Measurements from ENCODE around the gene ITGB4. TPM values are rescaled to one million over a fixed set of nuclear protein-coding genes. Genes with fewer than 3 reads are reported as not detected.
A peak's percentile ranks its signal among the peaks of the same experiment; 100 is the strongest.

The ITGB4 gene
- total and polyA plus RNA-seq, 2 of the 13 experiments (the other 11 are each of a cell fraction or from before 2014, with no cell fraction given), result 6.9 to 14.5 TPM

- TF ChIP-seq HMGXB3 (CRISPR knock-in tag; IDR thresholded peaks at IDR 0.05; ENCODE audit: borderline replicate concordance), result peak; percentile 60; the same call in 1 of the 2 replicates
- no peak for TF ChIP-seq ZNF337 (CRISPR knock-in tag; IDR thresholded peaks at IDR 0.05; ENCODE audit: borderline replicate concordance, low read depth)
- peak; percentile 42; the same call in 2 of the 3 replicates for TF ChIP-seq MXI1 (IDR thresholded peaks at IDR 0.05; ENCODE audit: borderline replicate concordance, low read depth, low read length)
- no peak for TF ChIP-seq ZNF784 (CRISPR knock-in tag; IDR thresholded peaks at IDR 0.05; ENCODE audit: borderline replicate concordance)
- no peak for TF ChIP-seq GPBP1L1 (CRISPR knock-in tag; IDR thresholded peaks at IDR 0.05)
- TF ChIP-seq ZNF572 (CRISPR knock-in tag; IDR thresholded peaks at IDR 0.05), result no peak
- no peak for TF ChIP-seq KLF9 (CRISPR knock-in tag; IDR thresholded peaks at IDR 0.05; ENCODE audit: low read depth)
- peak; percentile 98 for TF ChIP-seq TFAP4 (IDR thresholded peaks at IDR 0.05; ENCODE audit: borderline replicate concordance, low read depth)
- TF ChIP-seq NFE2 (CRISPR knock-in tag; IDR thresholded peaks at IDR 0.05), result no peak
- peak; percentile 81; the same call in 1 of the 2 replicates for TF ChIP-seq ZNF678 (CRISPR knock-in tag; IDR thresholded peaks at IDR 0.05)
- peak; percentile 55 for TF ChIP-seq DMAP1 (CRISPR knock-in tag; IDR thresholded peaks at IDR 0.05)
- no peak for TF ChIP-seq MBNL3 (CRISPR knock-in tag; conservative IDR thresholded peaks at IDR 0.05)
- peak; percentile 50; the same call in 1 of the 2 replicates for TF ChIP-seq FOXK1 (CRISPR knock-in tag; IDR thresholded peaks at IDR 0.05; ENCODE audit: borderline replicate concordance, low read depth)
- TF ChIP-seq JDP2 (CRISPR knock-in tag; IDR thresholded peaks at IDR 0.05; ENCODE audit: borderline replicate concordance), result no peak
- no peak for TF ChIP-seq MXD1 (CRISPR knock-in tag; IDR thresholded peaks at IDR 0.05)
- TF ChIP-seq PBX2 (CRISPR knock-in tag; IDR thresholded peaks at IDR 0.05), result no peak
- no peak for TF ChIP-seq FIP1L1 (IDR thresholded peaks at IDR 0.05; ENCODE audit: borderline replicate concordance, insufficient read depth, low read depth, low read length)
Measured at GRCh38 chr17:75763613-75764416, 42.6 kb downstream of the ITGB4 start (continued).
